DMS53 treated with DMSO at 0.1 percent for 48 hours (cell line): ENCODE data around the gene TEF.

ENCODE experiments used
- DNase-seq: peaks from one replicate; lab custom pipeline; 2025; ENCODE audit not compliant: unreplicated experiment; lab: John Stamatoyannopoulos, UW

TEF gene, protein sequence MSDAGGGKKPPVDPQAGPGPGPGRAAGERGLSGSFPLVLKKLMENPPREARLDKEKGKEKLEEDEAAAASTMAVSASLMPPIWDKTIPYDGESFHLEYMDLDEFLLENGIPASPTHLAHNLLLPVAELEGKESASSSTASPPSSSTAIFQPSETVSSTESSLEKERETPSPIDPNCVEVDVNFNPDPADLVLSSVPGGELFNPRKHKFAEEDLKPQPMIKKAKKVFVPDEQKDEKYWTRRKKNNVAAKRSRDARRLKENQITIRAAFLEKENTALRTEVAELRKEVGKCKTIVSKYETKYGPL

GRCh38 chr22:41381329-41382097 lies at the start of gene TEF:
TEF (plus strand) TSS chr22:41381942; CDS start chr22:41382045, 103 bp downstream.
- DNase-seq, result peak; percentile 89

DNA sequence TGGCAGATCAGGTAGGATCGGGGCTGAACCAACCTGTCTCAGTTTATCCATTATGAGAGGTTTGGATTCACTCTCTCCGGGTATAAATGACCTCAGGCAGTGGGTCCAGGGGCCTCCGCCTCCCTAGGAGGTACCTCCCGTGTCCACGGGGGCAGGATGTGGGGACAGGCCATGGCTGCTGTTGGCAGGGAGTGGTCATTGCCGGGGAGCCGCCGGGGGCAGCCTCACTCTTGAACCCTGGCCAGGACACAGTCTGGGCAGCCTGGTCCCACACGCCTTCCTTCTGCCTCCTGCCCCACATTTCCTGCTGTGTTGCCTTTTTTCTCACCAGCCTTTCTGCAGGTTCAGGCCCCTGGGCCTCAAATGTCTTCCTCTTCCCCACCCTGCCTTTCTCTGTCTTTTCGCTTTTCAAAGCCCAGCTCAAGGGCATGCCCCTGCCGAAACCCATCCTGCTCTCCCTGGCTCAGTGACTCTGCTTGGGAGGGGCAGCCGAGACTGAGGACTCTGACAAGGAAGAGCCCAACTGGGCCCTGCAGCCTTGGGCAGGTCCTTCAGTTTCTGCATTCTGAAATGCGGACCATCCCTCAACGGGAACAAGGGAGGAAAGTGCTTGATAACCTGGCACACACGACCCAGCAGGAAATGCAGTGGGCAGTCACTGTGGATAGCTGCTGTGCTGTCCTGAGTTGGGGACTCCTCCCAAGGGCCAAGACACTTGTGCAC lies 49.4 kb upstream of the TEF start:
- DNase-seq, result no peak

GRCh38 chr22:41333806-41334205 lies 47.9 kb upstream of the TEF start:
- no peak for DNase-seq

GRCh38 chr22:41334215-41334614 lies 47.5 kb upstream of the TEF start:
- DNase-seq, result no peak

GRCh38 chr22:41334951-41335635 lies 46.6 kb upstream of the TEF start:
- no peak for DNase-seq

- DNase-seq, result no peak
Measured at GRCh38 chr22:41338614-41339212, 43.0 kb upstream of the TEF start.

DNA sequence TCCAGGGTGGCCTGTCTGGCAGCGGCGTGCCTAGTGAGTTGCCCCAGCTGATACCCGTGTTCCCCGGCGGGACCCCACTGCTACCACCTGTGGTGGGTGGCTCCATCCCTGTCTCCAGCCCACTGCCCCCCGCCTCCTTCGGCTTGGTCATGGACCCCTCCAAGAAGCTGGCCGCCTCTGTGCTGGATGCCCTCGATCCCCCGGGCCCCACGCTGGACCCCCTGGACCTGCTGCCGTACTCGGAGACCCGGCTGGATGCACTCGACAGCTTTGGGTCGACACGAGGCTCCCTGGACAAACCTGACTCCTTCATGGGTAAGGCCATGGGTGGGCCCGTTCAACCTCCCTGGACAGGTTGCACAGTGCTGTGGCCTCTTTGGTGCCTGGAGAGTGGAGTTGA lies 41.9 kb upstream of the TEF start:
- no peak for DNase-seq

DNA sequence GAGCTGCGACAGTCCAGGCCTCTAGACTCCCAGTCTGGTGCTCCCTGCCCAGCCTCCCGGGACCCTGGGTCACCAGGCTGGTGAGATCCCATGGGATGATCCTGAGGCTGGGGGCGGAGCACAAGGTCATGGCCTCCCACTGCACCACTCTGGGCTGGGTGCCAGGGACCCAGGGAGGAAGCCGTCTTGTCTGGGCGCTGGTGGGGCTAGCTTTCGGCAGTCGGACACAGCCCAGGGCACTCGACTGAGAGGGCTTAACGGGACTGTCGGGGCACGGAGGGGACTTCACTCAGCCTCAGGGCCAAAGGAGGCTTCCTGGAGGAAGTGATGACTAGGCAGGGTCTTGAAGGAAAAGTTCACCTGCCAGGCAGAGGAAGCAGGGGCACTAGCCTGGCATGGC lies 41.4 kb upstream of the TEF start:
- DNase-seq, result no peak

GRCh38 chr22:41341012-41341411 lies 40.7 kb upstream of the TEF start:
- no peak for DNase-seq

- DNase-seq, result no peak
Measured at GRCh38 chr22:41341990-41342389, 39.8 kb upstream of the TEF start.

GRCh38 chr22:41343300-41343699 lies 38.4 kb upstream of the TEF start:
- DNase-seq, result no peak

- DNase-seq, result no peak
Measured at GRCh38 chr22:41343717-41344116, 38.0 kb upstream of the TEF start.

- DNase-seq, result no peak
Measured at GRCh38 chr22:41344189-41344788, 37.5 kb upstream of the TEF start.

- no peak for DNase-seq
Measured at GRCh38 chr22:41345807-41346335, 35.9 kb upstream of the TEF start.

DNA sequence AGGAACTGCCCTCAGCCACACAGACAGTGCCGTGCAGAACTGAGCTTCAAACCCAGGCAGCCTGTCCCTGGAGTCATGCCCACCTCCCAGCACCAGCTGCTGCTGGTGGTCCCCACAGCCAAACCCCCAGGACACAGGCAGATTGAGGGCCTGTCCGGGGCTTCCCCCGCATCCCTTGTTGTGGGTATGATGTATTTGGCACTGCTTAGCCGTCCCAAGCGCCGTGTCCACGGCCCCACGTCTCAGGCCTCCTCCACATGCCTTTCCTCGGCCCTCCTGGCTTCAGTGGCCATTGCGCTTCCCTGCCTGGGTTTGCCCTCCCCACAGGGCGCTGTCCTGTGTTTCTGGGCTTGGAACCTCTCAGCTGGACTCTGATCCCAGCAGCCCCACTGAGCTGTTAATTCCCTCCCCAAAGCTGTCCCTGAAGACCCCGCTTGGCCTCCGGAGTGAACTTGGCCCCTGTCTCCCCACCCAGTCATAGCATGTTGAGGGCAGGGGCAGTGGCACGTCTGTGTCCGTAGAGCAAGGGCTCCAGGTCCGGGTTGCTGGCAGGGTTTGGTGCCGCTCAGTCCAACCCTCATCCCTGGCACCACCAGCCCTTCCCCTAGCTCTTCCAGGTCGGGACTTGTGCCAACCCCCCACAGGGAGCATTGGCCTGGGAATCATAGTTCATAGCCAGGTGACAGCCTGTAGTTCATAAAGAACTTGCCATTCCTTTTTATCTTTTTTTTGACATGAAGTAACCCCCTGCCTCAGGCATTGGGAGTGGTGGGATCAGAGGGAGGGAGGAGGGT lies 34.5 kb upstream of the TEF start:
- DNase-seq, result no peak

DNA sequence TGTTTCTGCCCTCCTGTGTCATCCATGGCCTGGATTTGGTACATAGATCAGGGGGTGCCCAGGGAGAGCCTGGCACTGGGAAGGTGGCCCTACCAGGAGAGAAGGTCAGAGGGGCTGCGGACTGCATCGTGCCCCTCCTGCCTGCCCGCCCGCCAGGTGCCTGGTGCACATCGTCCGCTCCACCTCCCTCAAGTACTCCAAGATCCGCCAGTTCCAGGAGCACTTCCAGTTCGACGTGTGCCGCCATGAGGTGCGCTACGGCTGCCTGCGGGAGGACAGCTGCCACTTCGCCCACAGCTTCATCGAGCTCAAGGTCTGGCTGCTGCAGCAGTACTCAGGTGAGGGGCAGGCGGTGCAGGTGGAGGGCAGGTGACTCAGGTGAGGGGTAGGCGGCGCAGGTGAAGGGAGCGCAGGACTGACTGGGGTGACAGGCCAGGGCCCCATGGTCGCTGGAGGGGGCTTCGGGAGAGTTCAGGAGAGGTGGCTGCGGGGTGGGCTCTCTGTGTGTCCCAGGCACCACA lies 32.7 kb upstream of the TEF start:
- DNase-seq, result no peak

GRCh38 chr22:41350087-41350486 lies 31.7 kb upstream of the TEF start:
- DNase-seq, result no peak

DNA sequence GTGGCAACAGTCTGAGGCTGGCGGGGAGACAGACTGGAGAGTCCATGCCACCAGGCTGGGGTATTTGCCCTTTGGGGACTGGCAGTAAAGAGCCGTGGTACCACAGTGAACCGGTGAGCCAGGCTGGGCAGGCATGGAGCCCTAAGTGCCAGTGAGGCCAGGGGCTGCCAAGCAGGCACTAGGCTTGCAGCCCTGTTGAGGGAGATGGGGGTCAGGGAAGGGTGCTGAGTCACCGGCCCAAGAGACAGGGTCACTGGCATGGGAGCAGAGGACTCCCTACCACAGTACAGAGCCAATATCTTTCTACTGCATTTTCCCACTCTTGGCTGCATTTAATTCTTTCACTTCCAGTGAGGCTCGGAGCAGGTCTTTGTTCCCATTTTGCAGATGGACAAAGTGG lies 30.7 kb upstream of the TEF start:
- DNase-seq, result no peak

DNA sequence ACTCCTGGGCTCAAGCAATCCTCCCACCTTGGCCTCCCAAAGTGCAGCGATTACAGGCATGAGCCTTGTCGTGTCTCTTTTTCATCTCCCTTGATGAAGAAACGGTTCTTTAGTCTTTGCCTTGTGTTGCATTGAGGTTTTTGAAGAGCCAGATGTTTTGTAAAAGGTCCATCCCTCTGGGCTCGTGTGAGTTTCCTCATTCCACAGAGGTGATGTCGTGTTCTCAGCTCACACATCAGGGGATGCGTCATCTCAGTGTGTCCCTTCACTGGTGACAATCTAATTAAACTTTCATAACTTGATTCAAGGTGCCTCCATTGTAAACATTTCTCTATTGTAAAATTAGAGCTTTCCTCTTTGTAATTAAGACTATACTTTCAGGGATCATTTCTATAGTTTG lies 29.7 kb upstream of the TEF start:
- peak; percentile 18 for DNase-seq
